IPS-NIHi11 (cell line): ENCODE measurements around the gene RUSC2.

ENCODE experiments used
- DNase-seq: peaks from one replicate; pipeline ENCODE4 v3.0.0; 2012; ENCODE audit warnings: mixed read lengths, low spot score

RUSC2 gene, protein sequence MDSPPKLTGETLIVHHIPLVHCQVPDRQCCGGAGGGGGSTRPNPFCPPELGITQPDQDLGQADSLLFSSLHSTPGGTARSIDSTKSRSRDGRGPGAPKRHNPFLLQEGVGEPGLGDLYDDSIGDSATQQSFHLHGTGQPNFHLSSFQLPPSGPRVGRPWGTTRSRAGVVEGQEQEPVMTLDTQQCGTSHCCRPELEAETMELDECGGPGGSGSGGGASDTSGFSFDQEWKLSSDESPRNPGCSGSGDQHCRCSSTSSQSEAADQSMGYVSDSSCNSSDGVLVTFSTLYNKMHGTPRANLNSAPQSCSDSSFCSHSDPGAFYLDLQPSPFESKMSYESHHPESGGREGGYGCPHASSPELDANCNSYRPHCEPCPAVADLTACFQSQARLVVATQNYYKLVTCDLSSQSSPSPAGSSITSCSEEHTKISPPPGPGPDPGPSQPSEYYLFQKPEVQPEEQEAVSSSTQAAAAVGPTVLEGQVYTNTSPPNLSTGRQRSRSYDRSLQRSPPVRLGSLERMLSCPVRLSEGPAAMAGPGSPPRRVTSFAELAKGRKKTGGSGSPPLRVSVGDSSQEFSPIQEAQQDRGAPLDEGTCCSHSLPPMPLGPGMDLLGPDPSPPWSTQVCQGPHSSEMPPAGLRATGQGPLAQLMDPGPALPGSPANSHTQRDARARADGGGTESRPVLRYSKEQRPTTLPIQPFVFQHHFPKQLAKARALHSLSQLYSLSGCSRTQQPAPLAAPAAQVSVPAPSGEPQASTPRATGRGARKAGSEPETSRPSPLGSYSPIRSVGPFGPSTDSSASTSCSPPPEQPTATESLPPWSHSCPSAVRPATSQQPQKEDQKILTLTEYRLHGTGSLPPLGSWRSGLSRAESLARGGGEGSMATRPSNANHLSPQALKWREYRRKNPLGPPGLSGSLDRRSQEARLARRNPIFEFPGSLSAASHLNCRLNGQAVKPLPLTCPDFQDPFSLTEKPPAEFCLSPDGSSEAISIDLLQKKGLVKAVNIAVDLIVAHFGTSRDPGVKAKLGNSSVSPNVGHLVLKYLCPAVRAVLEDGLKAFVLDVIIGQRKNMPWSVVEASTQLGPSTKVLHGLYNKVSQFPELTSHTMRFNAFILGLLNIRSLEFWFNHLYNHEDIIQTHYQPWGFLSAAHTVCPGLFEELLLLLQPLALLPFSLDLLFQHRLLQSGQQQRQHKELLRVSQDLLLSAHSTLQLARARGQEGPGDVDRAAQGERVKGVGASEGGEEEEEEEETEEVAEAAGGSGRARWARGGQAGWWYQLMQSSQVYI (N-terminal part only)

DNA sequence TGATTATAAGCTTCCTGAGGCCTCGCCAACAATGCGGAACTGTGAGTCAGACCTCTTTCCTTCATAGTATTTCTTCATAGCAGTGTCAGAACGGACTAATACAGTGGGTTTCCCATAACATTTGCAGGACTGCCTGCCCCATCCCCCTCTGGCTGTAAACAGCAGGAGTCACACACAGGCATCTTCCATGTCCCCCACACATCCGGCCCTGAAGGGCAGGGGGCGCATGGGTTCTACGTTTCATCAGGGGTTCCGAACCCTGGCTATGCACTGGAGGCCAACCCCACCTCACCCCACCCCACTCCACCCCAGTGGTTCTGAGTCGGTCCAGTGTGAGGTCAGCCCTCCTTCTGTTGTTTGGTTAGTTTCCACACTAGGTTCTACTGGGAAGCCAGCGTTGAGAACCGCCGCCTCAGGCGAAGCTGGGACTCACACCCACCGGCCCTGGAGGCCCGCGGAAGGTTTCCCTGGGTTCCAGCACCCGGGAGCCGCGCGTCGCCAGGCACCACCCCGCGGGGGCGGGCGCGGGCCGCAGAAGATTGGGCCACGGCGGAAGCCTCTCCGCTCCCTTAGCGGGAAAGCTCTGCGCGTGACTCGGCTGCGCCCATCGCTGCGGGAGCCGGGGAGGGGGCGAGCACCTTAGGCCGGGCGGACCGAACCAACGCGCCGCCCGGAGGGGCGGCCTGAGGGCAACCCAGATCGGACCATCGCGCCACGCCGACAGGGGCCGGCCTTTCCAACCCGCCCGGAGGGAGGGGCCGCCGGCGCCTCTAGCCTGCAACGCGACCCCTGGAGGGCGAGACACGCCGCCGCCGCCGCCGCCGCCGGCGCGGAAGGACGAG, at the start of gene RUSC2:
RUSC2 (plus strand) TSS at position 799 of the 842 bp plus-strand sequence. CDS start 56,411 bp downstream, outside the sequence.
- peak; percentile 82 for DNase-seq

DNA sequence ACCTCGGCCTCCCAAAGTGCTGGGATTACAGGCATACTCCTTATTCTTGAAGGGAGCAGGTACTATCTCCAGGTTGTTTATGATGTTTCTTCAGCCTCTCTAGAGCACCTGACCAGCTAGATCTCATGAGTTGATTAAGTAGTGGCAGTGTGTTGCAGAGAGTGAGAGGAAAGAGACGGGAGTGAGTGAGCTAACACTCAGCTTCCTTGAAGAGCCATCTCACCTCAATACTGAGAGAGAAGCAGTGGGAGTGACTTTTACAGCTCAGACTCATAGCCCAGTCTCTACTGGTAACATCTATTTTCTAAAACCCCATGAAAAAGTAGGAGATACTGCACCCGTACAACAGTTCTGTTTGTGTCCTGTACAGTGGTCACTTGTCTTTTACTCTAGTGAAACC, 43.9 kb upstream of the RUSC2 start:
- DNase-seq, result no peak

DNA sequence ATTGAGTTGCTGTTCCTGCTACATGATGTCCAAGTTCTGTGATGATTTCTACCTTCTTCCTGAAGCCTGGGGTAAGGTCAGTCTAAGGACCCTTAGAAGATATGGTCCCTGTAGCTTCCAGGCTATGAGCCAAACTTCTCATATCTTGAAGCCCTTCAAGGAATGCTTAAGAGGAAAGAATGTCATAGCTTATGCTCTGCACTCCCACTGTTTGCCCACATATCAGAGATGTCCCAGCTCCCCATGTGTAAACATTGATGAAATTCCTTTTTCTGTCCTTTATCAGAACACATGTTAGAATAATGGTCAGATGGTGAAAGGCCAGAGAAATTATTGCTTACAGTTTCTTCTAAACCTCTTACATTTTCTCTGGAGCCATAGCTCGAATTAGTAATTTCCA, 41.4 kb upstream of the RUSC2 start:
- no peak for DNase-seq

DNA sequence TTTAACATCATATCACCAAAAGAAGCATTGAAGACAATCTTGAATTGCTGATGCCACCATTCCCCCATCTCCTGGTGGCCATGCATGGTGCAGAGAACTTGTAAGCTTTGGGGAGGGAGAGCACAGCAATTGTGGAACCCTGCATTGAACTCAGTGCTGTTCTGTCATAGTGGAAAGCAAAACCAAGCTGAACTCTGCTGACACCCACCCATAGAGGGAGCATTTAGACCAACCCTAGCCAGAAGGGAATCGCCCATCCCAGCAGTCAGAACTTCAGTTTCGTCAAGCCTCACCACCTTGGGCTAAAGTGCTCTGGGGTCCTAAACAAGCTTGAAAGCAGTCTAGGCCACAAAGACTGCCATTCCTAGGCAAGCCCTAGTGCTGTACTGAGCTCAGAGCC, 37.4 kb upstream of the RUSC2 start:
- DNase-seq, result no peak

DNA sequence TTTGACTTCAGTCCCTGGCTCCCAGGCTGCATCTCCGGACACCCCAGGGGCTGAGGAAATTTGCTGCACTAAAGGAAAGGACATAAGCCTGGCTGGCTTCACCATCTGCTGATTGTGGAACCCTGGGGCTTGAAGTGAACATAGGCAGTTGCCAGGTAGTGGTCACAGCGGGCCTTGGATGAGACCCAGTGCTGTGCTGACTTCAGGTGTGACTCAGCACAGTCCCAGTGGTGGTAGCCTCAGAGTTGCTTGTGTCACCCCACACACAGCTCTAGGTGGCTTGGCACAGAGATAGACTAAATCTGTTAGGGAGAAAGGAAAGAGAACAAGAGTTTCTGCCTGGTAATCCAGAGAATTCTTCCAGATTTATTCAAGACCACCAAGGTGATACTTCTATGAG, 36.1 kb upstream of the RUSC2 start:
- no peak for DNase-seq

DNA sequence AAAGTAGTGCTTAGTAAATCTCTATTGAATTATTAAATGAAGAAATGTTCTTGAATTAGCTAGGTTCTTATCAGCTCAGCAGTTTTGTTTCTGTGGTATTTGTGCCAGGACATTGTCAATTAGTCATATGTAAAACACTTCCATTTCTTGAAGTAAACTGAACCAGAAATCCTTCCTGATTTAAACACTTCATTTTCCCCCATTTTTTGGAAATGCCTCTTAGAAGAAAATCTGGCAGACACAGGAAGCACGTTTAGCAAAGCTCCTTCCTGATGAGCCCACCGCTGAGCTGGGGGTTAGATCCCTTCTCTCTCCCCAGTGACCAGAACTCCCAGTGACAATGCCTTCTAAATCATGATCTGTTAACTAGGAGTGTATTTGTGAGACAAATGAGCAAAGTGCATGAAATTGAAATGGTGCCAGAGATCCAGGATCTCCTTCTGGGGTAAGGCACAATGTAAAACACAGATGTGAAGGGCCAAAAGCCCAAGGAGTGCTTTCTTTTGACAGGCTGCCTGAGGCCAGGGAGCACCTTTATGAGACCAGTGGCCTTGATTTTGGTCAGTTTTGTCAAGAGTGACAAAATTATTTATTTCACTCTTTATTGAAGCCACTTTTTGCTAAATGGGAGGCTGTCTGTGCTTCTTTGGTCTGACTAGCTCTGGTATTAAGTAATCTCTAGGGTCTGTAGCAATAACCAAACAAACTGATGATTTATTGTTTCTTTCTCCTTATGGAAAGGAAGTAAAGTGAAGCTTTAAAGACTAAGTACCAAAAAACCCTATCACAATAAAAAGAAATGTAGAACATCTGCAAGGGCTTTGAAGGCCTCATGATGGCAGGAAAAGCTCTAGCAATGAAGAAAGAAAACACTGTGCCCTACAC, 25.5 kb upstream of the RUSC2 start:
- no peak for DNase-seq

DNA sequence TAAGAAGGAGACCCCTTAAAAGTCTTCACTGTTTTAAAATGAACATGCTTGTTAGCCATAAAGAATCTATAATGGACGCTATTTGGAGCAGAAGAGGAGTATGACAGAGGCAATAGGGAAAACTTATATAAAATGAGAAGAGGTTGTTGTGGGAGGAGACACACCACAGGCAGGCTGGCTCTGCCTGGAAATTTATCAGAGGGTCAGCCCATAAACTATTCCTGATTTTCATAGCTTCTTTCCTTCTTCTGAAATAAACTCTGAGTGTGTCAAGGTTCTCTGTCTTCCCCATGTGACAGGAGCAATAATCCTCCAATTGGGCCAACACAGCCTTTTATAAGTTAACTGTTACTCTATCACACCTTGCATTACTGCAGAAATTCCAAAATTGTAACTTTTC, 19.6 kb upstream of the RUSC2 start:
- no peak for DNase-seq

DNA sequence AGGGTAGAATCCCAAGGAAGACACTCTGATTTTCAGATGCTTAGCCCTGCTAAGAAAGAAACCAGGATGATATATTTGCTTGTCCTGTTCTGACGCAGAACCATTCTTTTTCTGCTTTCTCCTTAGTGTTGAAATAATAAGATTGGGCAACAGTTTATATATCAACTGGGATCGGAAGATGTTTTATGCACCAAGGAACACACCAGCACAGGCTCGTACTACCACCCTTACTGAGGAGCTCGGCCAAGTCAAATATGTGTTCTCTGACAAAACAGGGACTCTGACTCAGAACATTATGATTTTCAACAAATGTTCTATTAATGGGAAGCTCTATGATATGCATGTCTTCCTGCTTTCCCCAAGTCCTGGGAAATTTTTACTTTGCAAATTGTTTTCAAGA, 19.0 kb upstream of the RUSC2 start:
- no peak for DNase-seq

DNA sequence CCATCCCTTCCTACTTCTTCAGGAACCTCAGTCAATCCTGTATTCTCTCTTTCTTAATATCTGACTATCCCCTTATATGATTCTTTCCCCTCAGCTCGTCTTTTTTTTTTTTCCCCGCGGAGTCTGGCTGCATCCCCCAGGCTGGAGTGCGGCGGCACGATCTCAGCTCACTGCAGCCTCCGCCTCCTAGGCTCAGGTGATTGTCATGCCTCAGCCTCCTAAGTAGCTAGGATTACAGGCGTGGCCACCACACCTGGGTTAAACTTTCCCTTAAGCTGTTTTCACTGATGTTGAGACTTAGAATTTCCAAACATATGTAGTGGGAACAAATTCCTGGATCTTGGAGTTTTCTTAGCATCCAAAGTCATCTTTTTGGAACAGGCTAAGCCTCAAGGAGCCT, 13.3 kb upstream of the RUSC2 start:
- no peak for DNase-seq

DNA sequence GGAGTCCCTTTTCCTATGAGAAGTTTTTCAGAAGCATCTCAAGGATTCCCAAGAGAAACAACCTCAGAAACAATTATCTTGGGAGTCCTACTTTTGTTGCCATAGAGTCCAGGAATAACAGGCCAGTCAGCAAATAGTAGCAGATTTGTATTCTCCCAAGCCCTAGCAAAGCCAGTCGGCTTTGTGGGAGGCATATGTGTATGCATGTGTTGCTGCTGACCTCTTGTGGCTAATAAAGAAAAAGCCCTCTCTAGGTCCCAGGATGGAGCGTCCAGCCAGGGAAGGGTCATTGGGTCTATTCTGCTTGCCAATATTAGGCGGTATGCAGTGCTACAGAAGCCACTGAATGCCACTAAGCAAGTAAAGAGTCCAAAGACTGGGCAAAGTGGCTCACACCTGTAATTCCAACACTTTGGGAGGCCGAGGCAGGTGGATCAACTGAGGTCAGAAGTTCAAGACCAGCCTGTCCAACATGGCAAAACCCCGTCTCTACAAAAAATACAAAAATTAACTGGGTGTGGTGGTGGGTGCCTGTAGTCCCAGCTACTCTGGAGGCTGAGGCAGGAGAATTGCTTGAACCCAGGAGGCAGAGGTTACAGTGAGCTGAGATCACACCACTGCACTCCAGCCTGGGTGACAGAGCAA, 12.6 kb upstream of the RUSC2 start:
- DNase-seq, result peak; percentile 75

DNA sequence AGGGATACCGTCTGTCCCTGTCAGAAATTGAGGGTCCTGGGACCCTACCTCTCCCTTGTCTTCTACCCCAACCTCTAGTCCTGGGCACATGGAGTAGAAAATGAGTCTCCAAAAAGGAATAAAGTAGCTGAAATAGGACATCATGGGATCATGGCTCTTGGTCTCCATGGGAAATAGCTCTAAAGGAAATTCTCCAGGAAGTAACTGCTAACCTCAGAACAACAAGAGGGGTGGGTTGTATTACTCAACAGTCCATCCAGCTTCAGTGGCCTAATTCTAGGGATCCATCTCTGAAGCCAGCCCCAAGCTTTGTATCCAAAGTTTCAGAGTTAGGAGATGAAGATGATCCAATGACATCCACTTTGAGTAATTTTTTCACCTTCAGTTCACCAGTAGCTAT, 11.0 kb upstream of the RUSC2 start:
- DNase-seq, result no peak

DNA sequence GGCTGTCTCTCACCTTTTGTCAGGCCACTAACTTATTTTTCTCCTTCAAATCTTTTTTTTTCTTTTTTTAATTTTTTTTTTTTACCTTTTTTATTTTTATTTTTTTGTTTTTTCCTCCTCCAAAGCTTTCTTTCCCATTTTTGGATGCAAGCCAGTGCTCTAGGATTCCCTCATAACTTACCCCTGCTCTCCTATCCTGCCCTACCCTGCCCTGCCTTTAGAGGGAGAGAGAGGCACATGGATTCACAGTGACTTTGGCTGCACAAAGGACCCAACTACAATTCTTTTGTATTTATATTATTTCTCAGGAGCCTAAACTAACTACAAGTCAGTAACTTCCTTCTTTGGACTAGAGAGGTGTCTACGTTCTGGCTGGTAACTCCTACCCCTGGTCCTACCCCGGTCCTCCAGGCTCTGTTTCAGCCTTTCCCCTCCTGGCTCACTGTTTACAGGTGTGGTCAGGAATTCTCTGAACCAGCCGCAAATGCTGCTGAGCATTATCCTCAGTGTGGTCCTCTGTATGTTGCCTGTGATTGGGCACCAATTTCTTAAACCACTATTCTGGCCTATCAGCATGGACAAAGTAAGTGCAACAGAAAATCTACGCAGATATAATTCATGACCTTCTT, 8.4 kb upstream of the RUSC2 start:
- DNase-seq, result peak; percentile 57

DNA sequence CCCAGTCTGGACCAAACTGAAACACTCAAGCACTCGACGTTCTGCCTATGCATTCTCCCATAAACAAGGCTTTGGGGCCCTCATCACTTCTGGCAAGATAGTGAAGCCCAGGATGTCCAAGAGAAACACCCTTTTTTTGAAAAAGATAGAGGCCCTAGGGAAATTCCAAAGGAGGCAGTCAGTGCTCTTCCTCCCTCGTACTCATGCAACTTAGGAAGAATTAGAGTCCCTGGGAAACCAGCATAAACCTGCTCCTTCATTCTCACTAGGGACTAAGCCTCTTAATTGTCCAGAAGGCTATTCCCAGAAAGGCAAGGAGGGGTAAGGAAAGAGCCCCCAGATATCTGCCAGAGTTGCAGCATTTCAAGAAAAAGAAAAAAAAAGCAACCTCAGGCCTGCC, 7.8 kb upstream of the RUSC2 start:
- DNase-seq, result no peak

DNA sequence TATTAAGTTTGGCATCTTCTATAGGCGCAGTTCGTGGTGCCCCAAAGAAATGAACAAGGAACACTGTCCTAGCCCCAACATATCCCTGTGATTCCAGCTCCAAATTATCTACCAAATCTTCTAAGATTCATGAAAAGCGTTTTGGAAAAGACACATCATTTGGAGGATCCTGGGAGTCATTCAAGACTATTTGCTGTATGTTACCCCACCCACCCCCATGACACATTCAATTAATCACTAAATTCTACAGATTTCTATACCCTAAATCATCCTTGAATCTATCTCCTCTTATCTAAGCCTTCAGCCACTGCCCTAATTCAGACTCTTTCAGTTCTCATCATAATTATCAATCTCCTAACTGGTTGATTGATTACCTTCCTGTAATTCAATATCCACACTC, 5.5 kb upstream of the RUSC2 start:
- DNase-seq, result no peak

DNA sequence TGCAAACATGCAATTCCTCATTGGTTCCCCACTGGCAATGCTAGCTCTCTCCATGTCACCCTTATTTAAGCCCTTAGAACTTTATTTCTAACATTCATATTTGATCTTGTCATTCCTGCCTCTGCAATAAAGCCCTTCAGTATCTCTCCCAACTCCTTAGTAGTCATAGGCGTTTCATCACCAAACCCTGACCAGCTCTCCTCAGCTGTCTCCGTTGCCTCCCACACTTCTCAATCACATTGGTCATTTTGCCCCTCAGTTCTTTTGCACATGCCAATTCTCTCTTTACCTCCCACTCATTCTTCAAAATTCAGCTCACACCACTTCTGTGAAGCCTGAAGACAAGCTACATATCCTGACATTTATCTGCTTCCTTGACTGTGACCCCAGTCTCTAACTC, 2.8 kb upstream of the RUSC2 start:
- no peak for DNase-seq

DNA sequence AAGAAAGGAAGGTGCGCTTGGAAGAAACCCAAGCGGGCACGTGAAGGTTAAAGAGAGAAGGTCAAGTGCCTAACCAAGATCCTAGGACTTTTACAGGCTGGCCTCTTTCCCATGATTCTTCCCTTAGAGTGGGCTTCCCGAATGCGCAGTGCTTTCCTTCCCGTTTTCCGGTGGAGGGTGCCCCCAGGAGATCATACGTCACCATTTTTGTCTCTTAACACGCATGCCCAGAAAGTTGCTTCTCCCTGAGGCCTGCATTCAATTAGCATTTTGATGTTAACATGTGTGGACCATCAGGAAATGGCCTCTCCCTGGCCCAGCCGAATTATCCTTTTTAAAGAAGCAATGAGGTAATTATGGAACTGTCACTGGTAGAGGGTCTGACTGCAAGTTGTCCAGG, 1.9 kb upstream of the RUSC2 start:
- DNase-seq, result no peak

DNA sequence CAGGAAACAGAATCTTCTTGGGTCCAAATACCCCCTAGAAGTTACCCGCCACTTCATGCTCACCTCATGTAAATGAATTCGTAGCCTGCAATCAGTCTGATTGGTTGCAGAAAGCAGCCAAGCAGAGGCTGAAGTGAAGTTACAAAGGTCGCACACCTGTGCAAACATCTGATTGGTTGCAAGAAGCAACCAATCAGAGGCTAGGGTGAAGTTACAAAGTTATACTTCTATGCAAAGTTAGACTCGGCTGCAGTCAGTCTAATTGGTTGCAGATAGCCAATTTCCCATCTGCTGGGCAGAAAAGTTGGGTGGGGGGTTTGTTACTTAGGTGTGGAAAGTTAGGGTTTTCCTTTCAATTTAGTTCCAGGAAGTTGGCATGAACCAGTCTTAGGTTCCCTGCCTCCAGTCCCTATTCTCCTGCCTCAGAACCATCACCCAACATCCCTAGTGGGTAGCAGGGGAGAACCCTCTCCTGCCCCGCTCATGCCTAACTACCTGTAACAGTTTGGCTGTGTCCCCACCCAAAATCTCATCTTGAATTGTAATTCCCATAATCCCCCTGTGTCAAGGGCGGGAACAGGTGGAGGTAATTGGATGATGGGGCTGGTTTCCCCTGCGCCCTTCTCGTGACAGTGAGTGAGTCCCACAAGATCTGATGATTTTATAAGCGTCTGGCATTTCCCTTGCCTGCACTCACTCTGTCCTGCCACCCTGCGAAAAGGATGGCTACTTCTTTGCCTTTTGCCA, 1.2 kb upstream of the RUSC2 start:
- DNase-seq, result no peak

DNA sequence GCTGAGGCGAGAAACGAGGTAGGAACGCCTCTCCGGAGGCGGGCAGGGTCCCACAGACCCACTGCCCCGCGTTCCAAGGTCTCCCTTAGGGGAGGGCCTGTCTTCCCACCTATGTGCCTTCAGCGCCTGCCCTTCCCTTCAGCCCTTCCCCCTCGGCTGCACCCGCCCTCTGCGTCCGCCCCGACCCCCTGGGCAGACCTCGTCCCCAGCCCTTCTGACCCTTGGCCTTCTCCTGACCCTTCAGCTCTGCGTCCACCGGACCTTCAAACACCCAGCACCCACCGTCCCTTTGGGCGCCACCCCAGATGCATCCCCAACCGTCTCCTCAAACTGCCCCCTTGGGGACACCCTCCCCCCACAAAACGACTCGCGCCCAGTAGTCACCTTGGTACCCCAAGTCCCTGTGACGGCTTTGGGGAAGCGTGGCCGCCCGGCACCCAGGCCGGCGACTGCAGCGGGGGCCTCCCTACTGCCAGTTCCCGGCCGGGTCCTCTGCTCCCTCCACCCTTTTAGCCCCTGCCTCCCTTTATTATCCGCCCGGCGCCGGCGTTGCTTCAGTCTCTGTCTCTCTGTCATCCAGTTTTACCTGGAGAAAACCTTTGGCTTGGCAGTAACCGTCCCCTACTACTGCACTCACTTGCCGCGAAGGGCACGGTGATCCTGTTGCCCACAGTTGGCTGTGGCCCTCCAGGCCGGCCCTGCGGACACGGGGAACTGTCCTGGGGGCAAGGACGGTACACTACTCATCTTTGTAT, 421 bp downstream of the RUSC2 start:
- peak; percentile 23 for DNase-seq
